Measurements from ENCODE around the gene EPHB2. TPM values are rescaled to one million over a fixed set of nuclear protein-coding genes. Genes with fewer than 3 reads are reported as not detected.
"Not testable (repeated sequence)": the region's sequence is repeated elsewhere in the genome, so short reads cannot be mapped to it uniquely, and the experiment has no call there.

Gene EPHB2
- total RNA-seq, 2 donors from 2014 or later = 0.04 TPM; not detected in 1

DNA sequence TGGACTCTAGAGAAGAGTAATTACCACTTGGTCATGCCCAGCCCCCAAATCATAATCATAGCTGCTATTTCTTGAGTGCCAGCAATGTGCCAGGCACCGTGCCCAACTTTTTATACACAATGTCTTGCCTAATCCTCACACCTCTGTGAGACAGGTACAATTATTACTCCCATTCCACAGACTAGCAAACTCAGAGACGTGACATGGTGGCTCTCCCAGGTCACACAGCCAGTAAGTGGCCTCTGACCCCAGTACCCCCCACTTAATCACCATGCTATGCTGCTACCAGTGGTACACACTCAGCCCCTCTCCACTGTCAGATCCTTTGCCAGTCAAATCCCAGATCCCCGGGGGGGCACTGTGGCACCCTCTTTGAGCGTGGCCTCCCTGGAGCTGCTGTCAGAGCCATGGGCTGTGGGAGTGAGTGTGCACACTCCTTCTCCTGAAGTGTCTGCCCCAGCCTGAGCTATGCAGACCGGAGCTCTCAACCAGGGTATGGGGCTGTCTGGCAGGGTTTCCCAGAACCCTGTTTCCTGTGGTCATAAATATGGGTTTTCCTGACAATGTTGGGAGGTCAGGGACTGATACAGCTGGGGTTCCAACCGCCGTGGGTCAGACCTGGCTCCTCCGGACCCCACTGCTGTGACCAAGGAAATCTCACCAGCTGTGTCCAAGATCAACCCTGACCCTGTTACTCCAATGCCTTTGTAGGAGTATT is 210.3 kb downstream of the EPHB2 start:
- Mint-ChIP-seq H3K4me3 (no peak overlapping the region), H3K27me3 (peaks cover 20% of the 10 kb centered on the region), H3K27ac (no peak overlapping the region), H3K4me1 (peaks cover 5% of the 10 kb centered on the region), H3K36me3 (ENCODE audit: low read depth) (no peaks in the 10 kb centered on the region), H3K9me3 (no peaks in the 10 kb centered on the region)
- no peak for ATAC-seq (replicated peaks)

GRCh38 chr1:22921452-22922126 is 210.9 kb downstream of the EPHB2 start:
- peaks cover 22% of the 10 kb centered on the region for H3K27me3 Mint-ChIP-seq
- H3K4me1 Mint-ChIP-seq = peaks cover 5% of the 10 kb centered on the region
- no peak overlapping the region for H3K4me3 Mint-ChIP-seq
- H3K9me3 Mint-ChIP-seq = no peaks in the 10 kb centered on the region
- ATAC-seq (replicated peaks) = no peak
- H3K36me3 Mint-ChIP-seq (ENCODE audit: low read depth) = no peaks in the 10 kb centered on the region
- H3K27ac Mint-ChIP-seq = no peak overlapping the region

GRCh38 chr1:22922640-22923039 is 212.0 kb downstream of the EPHB2 start:
- H3K27me3 Mint-ChIP-seq = peaks cover 27% of the 10 kb centered on the region
- no peaks in the 10 kb centered on the region for H3K36me3 Mint-ChIP-seq (ENCODE audit: low read depth)
- peaks cover 5% of the 10 kb centered on the region for H3K4me1 Mint-ChIP-seq
- no peak for ATAC-seq (replicated peaks)
- no peak overlapping the region for H3K4me3 Mint-ChIP-seq
- H3K9me3 Mint-ChIP-seq = no peaks in the 10 kb centered on the region
- no peak overlapping the region for H3K27ac Mint-ChIP-seq

DNA sequence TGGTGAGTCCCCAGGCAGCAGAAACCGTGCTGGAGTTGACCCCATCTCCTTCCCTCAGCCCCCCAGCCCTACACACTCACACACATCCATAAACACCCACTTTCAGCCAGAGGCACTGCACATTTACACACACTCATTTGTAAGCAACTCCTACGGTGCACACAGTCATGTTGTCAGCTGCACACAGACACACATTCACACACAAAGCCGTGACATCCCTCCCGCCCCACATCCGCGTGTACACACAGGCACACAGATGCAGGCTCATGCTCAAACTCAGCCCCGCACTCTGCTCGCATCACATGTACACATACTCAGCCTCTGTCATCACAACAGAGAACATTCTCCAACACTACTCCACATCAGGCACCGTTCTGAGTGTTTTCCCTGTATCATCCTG is 214.5 kb downstream of the EPHB2 start:
- Mint-ChIP-seq H3K27ac (no peak overlapping the region), H3K27me3 (peaks cover 36% of the 10 kb centered on the region), H3K4me3 (no peak overlapping the region), H3K9me3 (no peaks in the 10 kb centered on the region), H3K36me3 (ENCODE audit: low read depth) (no peaks in the 10 kb centered on the region), H3K4me1 (peaks cover 5% of the 10 kb centered on the region)
- no peak for ATAC-seq (replicated peaks)

DNA sequence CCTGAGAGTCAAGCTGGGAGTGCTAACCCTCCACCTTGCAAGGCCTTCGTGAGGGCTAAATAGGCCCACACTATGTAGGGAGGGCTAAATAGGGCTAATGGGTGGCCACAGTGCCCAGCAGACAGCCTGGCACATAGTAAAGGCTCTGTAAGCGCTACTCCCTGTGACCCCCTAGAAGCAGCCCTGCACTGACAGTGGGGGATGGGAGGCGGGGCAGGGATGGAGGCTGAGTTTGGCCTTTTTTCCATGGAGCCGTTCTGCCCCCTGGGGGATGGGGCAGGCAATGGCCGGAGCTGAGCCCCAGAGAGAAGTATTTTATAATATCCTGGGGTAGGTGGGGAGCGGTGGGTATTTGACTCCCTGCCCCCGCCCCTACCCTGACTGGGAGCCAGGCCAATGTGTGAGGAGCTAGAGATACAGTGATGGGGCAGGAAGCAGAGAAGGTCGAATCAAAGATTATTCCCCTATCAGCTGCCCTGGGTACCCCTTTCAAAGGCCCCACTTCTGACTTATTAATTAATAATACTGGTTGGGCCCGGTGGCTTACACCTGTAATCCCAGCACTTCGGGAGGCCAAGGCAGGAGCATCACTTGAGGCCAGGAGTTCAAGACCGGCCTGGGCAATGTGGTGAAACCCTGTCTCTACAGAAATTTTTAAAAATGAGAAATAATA is 219.7 kb downstream of the EPHB2 start:
- peaks cover under 1% of the 10 kb centered on the region for H3K4me1 Mint-ChIP-seq
- H3K4me3 Mint-ChIP-seq = no peak overlapping the region
- H3K27ac Mint-ChIP-seq = no peak overlapping the region
- peaks cover 23% of the 10 kb centered on the region for H3K27me3 Mint-ChIP-seq
- H3K9me3 Mint-ChIP-seq = no peaks in the 10 kb centered on the region
- no peaks in the 10 kb centered on the region for H3K36me3 Mint-ChIP-seq (ENCODE audit: low read depth)
- peak; percentile 23 for ATAC-seq (replicated peaks)

- no peaks in the 10 kb centered on the region for H3K9me3 Mint-ChIP-seq
- H3K4me1 Mint-ChIP-seq = no peaks in the 10 kb centered on the region
- no peak overlapping the region for H3K27ac Mint-ChIP-seq
- ATAC-seq (replicated peaks) = no peak
- H3K27me3 Mint-ChIP-seq = peaks cover 11% of the 10 kb centered on the region
- H3K4me3 Mint-ChIP-seq = no peak overlapping the region
- H3K36me3 Mint-ChIP-seq (ENCODE audit: low read depth) = no peaks in the 10 kb centered on the region
These were observed 222.3 kb downstream of the EPHB2 start for GRCh38 chr1:22932803-22933470.

DNA sequence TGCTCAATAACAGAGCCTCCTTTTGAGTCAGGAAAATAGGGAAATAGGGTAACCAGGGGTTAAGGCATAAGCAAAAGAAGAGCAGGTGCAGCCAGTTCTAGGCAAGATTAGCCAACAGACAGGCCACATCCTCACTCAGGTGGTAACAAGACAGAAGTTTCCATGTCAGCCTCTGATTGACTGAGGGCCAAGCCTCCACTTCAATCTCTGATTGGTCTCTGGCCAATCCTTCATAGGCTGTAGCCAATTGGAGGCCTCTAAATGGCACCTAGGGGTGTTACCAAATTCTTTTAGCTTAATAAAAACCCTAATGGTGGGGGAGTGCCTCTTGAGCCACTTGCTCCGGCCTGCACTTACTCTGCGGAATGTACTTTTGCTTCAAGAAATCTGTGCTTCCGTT is 224.8 kb downstream of the EPHB2 start:
- peaks cover 2% of the 10 kb centered on the region for H3K9me3 Mint-ChIP-seq

DNA sequence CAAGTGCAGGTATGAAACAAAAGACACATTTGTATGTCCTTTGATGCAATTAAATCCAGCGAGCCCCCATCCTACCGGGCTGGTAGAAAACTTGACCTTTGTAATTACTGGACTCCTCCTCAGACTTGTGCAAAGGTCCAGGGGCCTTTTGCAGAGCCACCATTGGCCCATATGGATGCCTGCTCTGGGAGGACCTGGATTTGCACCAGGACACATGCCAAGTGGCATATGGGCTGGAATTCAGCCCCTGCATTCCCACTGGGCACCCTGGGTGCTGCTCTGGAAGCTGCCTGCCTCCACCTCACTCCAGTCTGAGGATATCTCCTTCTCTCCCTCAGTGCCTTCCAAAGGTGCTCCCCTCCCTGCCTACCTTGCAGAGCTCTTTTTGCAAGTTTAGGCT is 226.0 kb downstream of the EPHB2 start:
- Mint-ChIP-seq H3K9me3 (peaks cover 4% of the 10 kb centered on the region), H3K27me3 (no peaks in the 10 kb centered on the region), H3K27ac (no peak overlapping the region), H3K36me3 (ENCODE audit: low read depth) (no peaks in the 10 kb centered on the region), H3K4me3 (no peak overlapping the region), H3K4me1 (no peaks in the 10 kb centered on the region)
- ATAC-seq (replicated peaks) = no peak

More for the DNA sequence above, 224.8 kb downstream of the EPHB2 start:
- H3K27me3 Mint-ChIP-seq = no peaks in the 10 kb centered on the region
- no peak overlapping the region for H3K27ac Mint-ChIP-seq
- ATAC-seq (replicated peaks) = no peak
- H3K4me3 Mint-ChIP-seq = no peak overlapping the region
- no peaks in the 10 kb centered on the region for H3K36me3 Mint-ChIP-seq (ENCODE audit: low read depth)
- no peaks in the 10 kb centered on the region for H3K4me1 Mint-ChIP-seq

DNA sequence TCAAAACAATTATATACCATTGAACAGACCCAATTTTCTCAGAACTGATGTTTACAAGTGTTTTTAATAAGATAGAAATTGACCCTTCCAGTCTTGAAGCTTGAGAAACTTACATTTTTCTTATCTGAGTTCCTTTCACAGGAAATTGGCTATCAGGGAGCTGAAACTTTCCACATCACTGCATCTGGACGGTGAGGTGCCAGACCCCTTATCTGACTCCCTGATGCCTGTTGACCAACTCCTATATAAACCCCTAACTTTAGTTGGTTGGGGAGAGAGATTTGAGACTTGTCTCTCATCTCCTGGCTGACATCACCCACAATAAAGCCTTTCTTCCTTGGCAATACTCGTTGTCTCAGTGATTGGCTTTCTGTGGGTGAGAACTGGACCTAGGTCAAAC is 230.6 kb downstream of the EPHB2 start:
- peaks cover 4% of the 10 kb centered on the region for H3K9me3 Mint-ChIP-seq
- H3K27me3 Mint-ChIP-seq = peaks cover 9% of the 10 kb centered on the region
- no peak overlapping the region for H3K4me3 Mint-ChIP-seq
- no peak overlapping the region for H3K27ac Mint-ChIP-seq
- no peaks in the 10 kb centered on the region for H3K36me3 Mint-ChIP-seq (ENCODE audit: low read depth)
- no peak for ATAC-seq (replicated peaks)
- no peaks in the 10 kb centered on the region for H3K4me1 Mint-ChIP-seq

- no peak overlapping the region for H3K4me3 Mint-ChIP-seq
- no peak overlapping the region for H3K27ac Mint-ChIP-seq
- H3K36me3 Mint-ChIP-seq (ENCODE audit: low read depth) = no peaks in the 10 kb centered on the region
- H3K27me3 Mint-ChIP-seq = peaks cover 18% of the 10 kb centered on the region
- H3K9me3 Mint-ChIP-seq = peaks cover 4% of the 10 kb centered on the region
- ATAC-seq (replicated peaks) = no peak
- no peaks in the 10 kb centered on the region for H3K4me1 Mint-ChIP-seq
These were observed 233.9 kb downstream of the EPHB2 start for GRCh38 chr1:22944346-22945055.

DNA sequence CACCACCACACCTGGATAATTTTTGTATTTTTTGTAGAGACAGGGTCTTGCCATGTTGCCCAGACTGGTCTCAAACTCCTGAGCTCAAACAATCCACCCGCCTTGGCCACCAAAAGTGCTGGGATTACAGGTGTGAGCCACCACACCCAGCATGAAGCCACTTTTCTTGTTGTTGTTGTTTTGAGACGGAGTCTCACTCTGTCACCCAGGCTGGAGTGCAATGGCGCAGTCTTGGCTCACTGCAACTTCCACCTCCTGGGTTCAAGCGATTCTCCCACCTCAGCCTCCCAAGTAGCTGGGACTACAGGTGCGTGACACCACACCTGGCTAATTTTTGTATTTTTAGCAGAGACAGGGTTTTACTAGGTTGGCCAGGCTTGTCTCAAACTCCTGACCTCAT is 234.5 kb downstream of the EPHB2 start:
- not testable (repeated sequence) for H3K9me3 Mint-ChIP-seq; H3K4me3 Mint-ChIP-seq; H3K4me1 Mint-ChIP-seq; H3K36me3 Mint-ChIP-seq (ENCODE audit: low read depth); ATAC-seq (replicated peaks); H3K27ac Mint-ChIP-seq
- H3K27me3 Mint-ChIP-seq = peaks cover 22% of the 10 kb centered on the region

- H3K36me3 Mint-ChIP-seq (ENCODE audit: low read depth) = no peaks in the 10 kb centered on the region
- no peak overlapping the region for H3K4me3 Mint-ChIP-seq
- H3K9me3 Mint-ChIP-seq = no peaks in the 10 kb centered on the region
- H3K4me1 Mint-ChIP-seq = no peaks in the 10 kb centered on the region
- H3K27me3 Mint-ChIP-seq = peaks cover 25% of the 10 kb centered on the region
- ATAC-seq (replicated peaks) = no peak
- no peak overlapping the region for H3K27ac Mint-ChIP-seq
These were observed 239.2 kb downstream of the EPHB2 start for GRCh38 chr1:22949822-22950331.

GRCh38 chr1:22951796-22952195 is 241.2 kb downstream of the EPHB2 start:
- no peak for ATAC-seq (replicated peaks)
- Mint-ChIP-seq H3K36me3 (ENCODE audit: low read depth) (no peaks in the 10 kb centered on the region), H3K4me1 (no peaks in the 10 kb centered on the region), H3K27ac (no peak overlapping the region), H3K4me3 (no peak overlapping the region), H3K9me3 (no peaks in the 10 kb centered on the region), H3K27me3 (peaks cover 25% of the 10 kb centered on the region)

GRCh38 chr1:22952694-22953056 is 242.0 kb downstream of the EPHB2 start:
- ATAC-seq (replicated peaks) = no peak
- H3K9me3 Mint-ChIP-seq = no peaks in the 10 kb centered on the region
- H3K36me3 Mint-ChIP-seq (ENCODE audit: low read depth) = no peaks in the 10 kb centered on the region

More at GRCh38 chr1:22952694-22953056, 242.0 kb downstream of the EPHB2 start:
- Mint-ChIP-seq H3K27ac (no peak overlapping the region), H3K4me3 (no peak overlapping the region), H3K27me3 (peaks cover 25% of the 10 kb centered on the region), H3K4me1 (no peaks in the 10 kb centered on the region)

Data from activated T-helper 17 cell treated with anti-CD3 and anti-CD28 coated beads, Interleukin-2, amount 50 U/mL, for 72 hours (primary cell).